ENCODE results near the gene REXO4. TPM values are rescaled to one million over a fixed set of nuclear protein-coding genes. Genes with fewer than 3 reads are reported as not detected.

The REXO4 gene
- total and polyA plus RNA-seq, 5 donors: 10.5 to 16.3 (median 14.6) TPM

- H3K27me3 ChIP-seq (ENCODE audit: control insufficient read depth, insufficient read depth): no peaks in the 10 kb centered on the region
- no peak overlapping the region for H3K4me3 ChIP-seq (ENCODE audit: low read length)
- peak in 1 of 3 donors; percentile 25 for DNase-seq
- WGBS: 94% methylated on average over 12 of the region's 12 CpGs
- intact Hi-C loops (cut with DNase I): no loop called here
- H3K27ac ChIP-seq (ENCODE audit: low read length): no peak overlapping the region
- H3K4me1 ChIP-seq (ENCODE audit: control insufficient read depth, insufficient read depth, low read length): no peaks in the 10 kb centered on the region
- no peaks in the 10 kb centered on the region for H3K9me3 ChIP-seq (ENCODE audit: control insufficient read depth, low read length)
- no peak for ATAC-seq
These were observed 28.7 kb downstream of the REXO4 start for GRCh38 chr9:133389025-133389557.

- intact Hi-C loops (cut with DNase I): no loop called here
These were observed 30.1 kb downstream of the REXO4 start for GRCh38 chr9:133387680-133388079.

GRCh38 chr9:133386338-133386737, 31.5 kb downstream of the REXO4 start:
- DNase-seq: peak in 1 of 3 donors; percentile 44
- 76% methylated on average over 13 of the region's 13 CpGs for WGBS
- intact Hi-C loops (cut with DNase I): no loop called here

More at GRCh38 chr9:133387680-133388079, 30.1 kb downstream of the REXO4 start:
- DNase-seq: no peak
- no peaks in the 10 kb centered on the region for H3K9me3 ChIP-seq (ENCODE audit: control insufficient read depth, low read length)
- no peaks in the 10 kb centered on the region for H3K4me1 ChIP-seq (ENCODE audit: control insufficient read depth, insufficient read depth, low read length)
- H3K27ac ChIP-seq (ENCODE audit: low read length): no peak overlapping the region
- ATAC-seq: no peak
- H3K27me3 ChIP-seq (ENCODE audit: control insufficient read depth, insufficient read depth): no peaks in the 10 kb centered on the region
- WGBS: 84% methylated on average over 9 of the region's 9 CpGs
- H3K4me3 ChIP-seq (ENCODE audit: low read length): no peak overlapping the region

GRCh38 chr9:133385452-133385851, 32.4 kb downstream of the REXO4 start:
- no peaks in the 10 kb centered on the region for H3K27me3 ChIP-seq (ENCODE audit: control insufficient read depth, insufficient read depth)
- no peak overlapping the region for H3K4me3 ChIP-seq (ENCODE audit: low read length)
- H3K4me1 ChIP-seq (ENCODE audit: control insufficient read depth, insufficient read depth, low read length): no peaks in the 10 kb centered on the region
- no peaks in the 10 kb centered on the region for H3K9me3 ChIP-seq (ENCODE audit: control insufficient read depth, low read length)
- WGBS: 87% methylated on average over 14 of the region's 14 CpGs
- ATAC-seq: no peak
- DNase-seq: peak in 1 of 3 donors; percentile 16
- intact Hi-C loops (cut with DNase I): no loop called here
- no peak overlapping the region for H3K27ac ChIP-seq (ENCODE audit: low read length)

More at GRCh38 chr9:133386338-133386737, 31.5 kb downstream of the REXO4 start:
- no peak for ATAC-seq
- H3K4me3 ChIP-seq (ENCODE audit: low read length): no peak overlapping the region
- no peak overlapping the region for H3K27ac ChIP-seq (ENCODE audit: low read length)
- H3K9me3 ChIP-seq (ENCODE audit: control insufficient read depth, low read length): no peaks in the 10 kb centered on the region
- no peaks in the 10 kb centered on the region for H3K4me1 ChIP-seq (ENCODE audit: control insufficient read depth, insufficient read depth, low read length)
- no peaks in the 10 kb centered on the region for H3K27me3 ChIP-seq (ENCODE audit: control insufficient read depth, insufficient read depth)

GRCh38 chr9:133384736-133385321, 33.0 kb downstream of the REXO4 start:
- intact Hi-C loops (cut with DNase I): no loop called here
- Histone ChIP-seq H3K4me1 (ENCODE audit: control insufficient read depth, insufficient read depth, low read length) (no peaks in the 10 kb centered on the region), H3K4me3 (ENCODE audit: low read length) (no peak overlapping the region), H3K27me3 (ENCODE audit: control insufficient read depth, insufficient read depth) (no peaks in the 10 kb centered on the region), H3K9me3 (ENCODE audit: control insufficient read depth, low read length) (no peaks in the 10 kb centered on the region), H3K27ac (ENCODE audit: low read length) (no peak overlapping the region)
- 87% methylated on average over 17 of the region's 17 CpGs for WGBS
- ATAC-seq: no peak
- peak in 1 of 3 donors; percentile 29 for DNase-seq

- ATAC-seq (no peak), DNase-seq (no peak)
- Histone ChIP-seq H3K4me1 (ENCODE audit: control insufficient read depth, insufficient read depth, low read length) (no peaks in the 10 kb centered on the region), H3K4me3 (ENCODE audit: low read length) (no peak overlapping the region), H3K9me3 (ENCODE audit: control insufficient read depth, low read length) (no peaks in the 10 kb centered on the region), H3K27me3 (ENCODE audit: control insufficient read depth, insufficient read depth) (no peaks in the 10 kb centered on the region), H3K27ac (ENCODE audit: low read length) (no peak overlapping the region)
- intact Hi-C loops (cut with DNase I): no loop called here
- WGBS: 96% methylated on average over 3 of the region's 3 CpGs
These were observed 34.4 kb downstream of the REXO4 start for GRCh38 chr9:133383438-133383837.

- Histone ChIP-seq H3K9me3 (ENCODE audit: control insufficient read depth, low read length) (no peaks in the 10 kb centered on the region), H3K4me1 (ENCODE audit: control insufficient read depth, insufficient read depth, low read length) (no peaks in the 10 kb centered on the region), H3K27me3 (ENCODE audit: control insufficient read depth, insufficient read depth) (no peaks in the 10 kb centered on the region), H3K4me3 (ENCODE audit: low read length) (no peak overlapping the region), H3K27ac (ENCODE audit: low read length) (no peak overlapping the region)
- WGBS: 92% methylated on average over 4 of the region's 4 CpGs
- intact Hi-C loops (cut with DNase I): no loop called here
- DNase-seq (peak in 1 of 3 donors; percentile 2), ATAC-seq (no peak)
These were observed 35.2 kb downstream of the REXO4 start for GRCh38 chr9:133382507-133383141.

GRCh38 chr9:133380734-133381133, 37.1 kb downstream of the REXO4 start:
- intact Hi-C loops (cut with DNase I): no loop called here
- no peak for ATAC-seq
- H3K27ac ChIP-seq (ENCODE audit: low read length): no peak overlapping the region
- H3K4me1 ChIP-seq (ENCODE audit: control insufficient read depth, insufficient read depth, low read length): no peaks in the 10 kb centered on the region
- H3K4me3 ChIP-seq (ENCODE audit: low read length): no peak overlapping the region
- no peaks in the 10 kb centered on the region for H3K27me3 ChIP-seq (ENCODE audit: control insufficient read depth, insufficient read depth)
- DNase-seq: no peak
- H3K9me3 ChIP-seq (ENCODE audit: control insufficient read depth, low read length): no peaks in the 10 kb centered on the region
- 69% methylated on average over 4 of the region's 4 CpGs for WGBS

GRCh38 chr9:133379153-133380086, 38.4 kb downstream of the REXO4 start:
- H3K4me1 ChIP-seq (ENCODE audit: control insufficient read depth, insufficient read depth, low read length): no peaks in the 10 kb centered on the region
- H3K27me3 ChIP-seq (ENCODE audit: control insufficient read depth, insufficient read depth): no peaks in the 10 kb centered on the region
- H3K27ac ChIP-seq (ENCODE audit: low read length): no peak overlapping the region
- H3K9me3 ChIP-seq (ENCODE audit: control insufficient read depth, low read length): no peaks in the 10 kb centered on the region
- ATAC-seq (no peak), DNase-seq (peak in 1 of 3 donors; percentile 24)
- no peak overlapping the region for H3K4me3 ChIP-seq (ENCODE audit: low read length)
- 87% methylated on average over 14 of the region's 14 CpGs for WGBS
- intact Hi-C loops (cut with DNase I): no loop called here

GRCh38 chr9:133378408-133378962, 39.3 kb downstream of the REXO4 start:
- intact Hi-C loops (cut with DNase I): no loop called here
- Histone ChIP-seq H3K4me3 (ENCODE audit: low read length) (no peak overlapping the region), H3K27me3 (ENCODE audit: control insufficient read depth, insufficient read depth) (no peaks in the 10 kb centered on the region), H3K9me3 (ENCODE audit: control insufficient read depth, low read length) (no peaks in the 10 kb centered on the region), H3K4me1 (ENCODE audit: control insufficient read depth, insufficient read depth, low read length) (no peaks in the 10 kb centered on the region), H3K27ac (ENCODE audit: low read length) (no peak overlapping the region)
- no peak for ATAC-seq
- 83% methylated on average over 1 of the region's 1 CpG for WGBS
- DNase-seq: peak in 1 of 3 donors; percentile 32
